Cardiac muscle cell (in vitro differentiated cells and primary cell): ENCODE measurements around the gene TRIM77. TPM values are rescaled to one million over a fixed set of nuclear protein-coding genes. Genes with fewer than 3 reads are reported as not detected.
"Not testable (repeated sequence)": the region's sequence is repeated elsewhere in the genome, so short reads cannot be mapped to it uniquely, and the experiment has no call there.

Experiments used
- DNase-seq, 2 donors: peaks; one replicate each; pipeline versions ENCODE4 v3.0.0 to v3.0.0-alpha.2; 2010 to 2017; ENCODE audit warnings: low read depth in 1 of 2, low spot score in 1 of 2
- H3K27ac ChIP-seq: fragments of 200-600 bp; sonication (generic); 2 replicates; pipeline ENCODE4 v1.5.1; 2016
- H3K27me3 ChIP-seq: fragments of 200-600 bp; sonication (generic); 2 replicates; pipeline ENCODE4 v1.6.0; 2016; ENCODE audit warnings: control low read depth
- H3K36me3 ChIP-seq: fragments of 200-600 bp; sonication (generic); 2 replicates; pipeline ENCODE4 v1.5.1; 2016; ENCODE audit warnings: control low read depth
- H3K4me1 ChIP-seq: fragments of 200-600 bp; sonication (generic); 2 replicates; pipeline ENCODE4 v1.8.1; 2017; ENCODE audit warnings: low read depth, mild to moderate bottlenecking, mixed run types
- H3K4me3 ChIP-seq: fragments of 200-600 bp; sonication (generic); 2 replicates; pipeline ENCODE4 v1.5.1; 2016; ENCODE audit warnings: mild to moderate bottlenecking
- H3K9me3 ChIP-seq: fragments of 200-600 bp; sonication (generic); 2 replicates; pipeline ENCODE4 v1.5.1; 2017; ENCODE audit warnings: low read depth, mild to moderate bottlenecking, control low read depth
- polyA plus RNA-seq: library from polyadenylated mRNA; unstranded; fragments of >200 nt; fragmentation: Nextera tagmentation; extraction: Ambion mirVana; gene quantifications from 2 replicates; pipeline ENCODE4 v1.2.1, GENCODE V29; 2016
- total RNA-seq: library from RNA; depleted of rRNA; stranded (reverse); fragments of >200 nt; gene quantifications from 2 replicates; pipeline ENCODE4 v1.2.3, GENCODE V29; 2016
- TF ChIP-seq, protein P1 (sequence below): IDR thresholded peaks from 2 replicates; pipeline ENCODE4 v1.5.1; 2012; ENCODE audit warnings: low read depth, mild to moderate bottlenecking, low read length

Gene TRIM77
- total RNA-seq (not detected in 2 replicates), polyA plus RNA-seq (not detected in 2 replicates)

GRCh38 chr11:89709999-89710398, at the start of gene TRIM77:
TRIM77 (plus strand) TSS chr11:89710299; CDS start chr11:89710299, 0 bp downstream.
- not testable (repeated sequence) for DNase-seq, H3K27me3 ChIP-seq, H3K36me3 ChIP-seq, H3K4me1 ChIP-seq, H3K4me3 ChIP-seq, H3K9me3 ChIP-seq, H3K27ac ChIP-seq

- DNase-seq = no peak
- Histone ChIP-seq H3K27me3 (no peaks in the 10 kb centered on the region), H3K4me1 (no peaks in the 10 kb centered on the region), H3K27ac (no peak overlapping the region), H3K36me3 (no peaks in the 10 kb centered on the region), H3K9me3 (no peaks in the 10 kb centered on the region), H3K4me3 (no peak overlapping the region)
- TF ChIP-seq, protein P1, sequence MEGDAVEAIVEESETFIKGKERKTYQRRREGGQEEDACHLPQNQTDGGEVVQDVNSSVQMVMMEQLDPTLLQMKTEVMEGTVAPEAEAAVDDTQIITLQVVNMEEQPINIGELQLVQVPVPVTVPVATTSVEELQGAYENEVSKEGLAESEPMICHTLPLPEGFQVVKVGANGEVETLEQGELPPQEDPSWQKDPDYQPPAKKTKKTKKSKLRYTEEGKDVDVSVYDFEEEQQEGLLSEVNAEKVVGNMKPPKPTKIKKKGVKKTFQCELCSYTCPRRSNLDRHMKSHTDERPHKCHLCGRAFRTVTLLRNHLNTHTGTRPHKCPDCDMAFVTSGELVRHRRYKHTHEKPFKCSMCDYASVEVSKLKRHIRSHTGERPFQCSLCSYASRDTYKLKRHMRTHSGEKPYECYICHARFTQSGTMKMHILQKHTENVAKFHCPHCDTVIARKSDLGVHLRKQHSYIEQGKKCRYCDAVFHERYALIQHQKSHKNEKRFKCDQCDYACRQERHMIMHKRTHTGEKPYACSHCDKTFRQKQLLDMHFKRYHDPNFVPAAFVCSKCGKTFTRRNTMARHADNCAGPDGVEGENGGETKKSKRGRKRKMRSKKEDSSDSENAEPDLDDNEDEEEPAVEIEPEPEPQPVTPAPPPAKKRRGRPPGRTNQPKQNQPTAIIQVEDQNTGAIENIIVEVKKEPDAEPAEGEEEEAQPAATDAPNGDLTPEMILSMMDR = no peak
These were observed 43.1 kb upstream of the TRIM77 start for GRCh38 chr11:89667001-89667400.

- H3K4me1 ChIP-seq, H3K36me3 ChIP-seq, H3K27me3 ChIP-seq, H3K9me3 ChIP-seq, DNase-seq, H3K27ac ChIP-seq, H3K4me3 ChIP-seq: not testable (repeated sequence)
These were observed 41.9 kb upstream of the TRIM77 start for GRCh38 chr11:89668158-89668557.

GRCh38 chr11:89669586-89669985, 40.5 kb upstream of the TRIM77 start:
- DNase-seq, H3K36me3 ChIP-seq, H3K4me3 ChIP-seq, H3K9me3 ChIP-seq, H3K27ac ChIP-seq, H3K4me1 ChIP-seq, H3K27me3 ChIP-seq: not testable (repeated sequence)

DNA sequence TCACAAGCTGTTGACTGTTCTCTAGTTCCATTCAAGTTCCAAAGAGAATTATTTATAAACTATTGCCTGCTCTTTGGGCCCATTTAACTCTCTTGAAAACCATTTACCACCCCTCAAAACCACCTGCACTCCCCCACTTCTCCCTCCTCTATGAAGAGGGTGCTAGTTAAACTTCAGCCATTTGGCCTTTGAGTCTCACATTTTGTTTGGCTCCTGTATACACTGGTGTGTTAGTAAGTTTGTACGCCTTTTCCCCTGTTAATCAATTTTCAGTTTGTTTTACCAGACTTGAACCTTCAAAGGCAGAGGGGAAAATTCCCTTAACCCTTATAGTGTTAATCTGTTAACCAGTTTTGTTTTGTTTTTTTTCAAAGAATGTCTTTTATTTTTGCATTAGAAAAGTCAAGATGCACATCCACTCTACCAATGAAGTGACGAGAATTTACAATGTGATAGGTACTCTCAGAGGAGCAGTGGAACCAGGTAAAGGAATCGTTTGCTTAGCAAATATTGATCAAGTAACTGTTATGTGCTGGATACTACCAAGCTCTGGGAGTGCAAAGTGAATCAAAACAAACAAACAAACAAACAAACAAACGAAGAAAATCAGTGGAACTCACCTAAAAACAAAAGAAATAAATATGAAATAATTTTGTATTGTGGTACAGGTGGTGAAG, 40.0 kb upstream of the TRIM77 start:
- not testable (repeated sequence) for H3K27me3 ChIP-seq, H3K4me1 ChIP-seq, H3K27ac ChIP-seq, H3K36me3 ChIP-seq, DNase-seq, H3K4me3 ChIP-seq, H3K9me3 ChIP-seq

- not testable (repeated sequence) for H3K36me3 ChIP-seq, H3K27me3 ChIP-seq, H3K4me3 ChIP-seq, H3K9me3 ChIP-seq, H3K4me1 ChIP-seq, DNase-seq, H3K27ac ChIP-seq
These were observed 37.6 kb upstream of the TRIM77 start for GRCh38 chr11:89672547-89672946.

DNA sequence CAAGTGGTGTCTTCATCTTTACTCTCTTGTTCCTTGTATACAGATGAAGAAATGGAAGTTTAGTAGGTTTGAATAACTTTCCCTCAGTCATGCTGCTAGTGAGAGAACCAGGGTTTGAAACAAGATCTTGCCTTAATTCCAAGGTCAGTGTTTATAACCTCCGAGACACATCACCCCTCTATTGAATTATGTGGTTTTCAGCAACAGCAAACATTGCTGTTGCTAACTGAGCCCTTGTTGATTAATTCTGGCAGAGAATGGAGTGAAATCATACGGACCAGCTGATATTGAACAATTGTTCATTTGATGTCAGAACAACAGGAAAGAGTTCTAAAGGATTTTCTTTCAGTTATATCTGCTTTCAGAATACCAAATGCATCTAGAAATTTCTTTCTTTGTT, 36.7 kb upstream of the TRIM77 start:
- H3K27ac ChIP-seq, DNase-seq, H3K27me3 ChIP-seq, H3K4me3 ChIP-seq, H3K4me1 ChIP-seq, H3K9me3 ChIP-seq, H3K36me3 ChIP-seq: not testable (repeated sequence)

GRCh38 chr11:89675383-89675782, 34.7 kb upstream of the TRIM77 start:
- not testable (repeated sequence) for H3K4me3 ChIP-seq, H3K36me3 ChIP-seq, H3K27ac ChIP-seq, H3K9me3 ChIP-seq, H3K4me1 ChIP-seq, H3K27me3 ChIP-seq
- peak in 1 of 2 donors; percentile 1 for DNase-seq
- TF ChIP-seq, protein P1 = peak; percentile 7

DNA sequence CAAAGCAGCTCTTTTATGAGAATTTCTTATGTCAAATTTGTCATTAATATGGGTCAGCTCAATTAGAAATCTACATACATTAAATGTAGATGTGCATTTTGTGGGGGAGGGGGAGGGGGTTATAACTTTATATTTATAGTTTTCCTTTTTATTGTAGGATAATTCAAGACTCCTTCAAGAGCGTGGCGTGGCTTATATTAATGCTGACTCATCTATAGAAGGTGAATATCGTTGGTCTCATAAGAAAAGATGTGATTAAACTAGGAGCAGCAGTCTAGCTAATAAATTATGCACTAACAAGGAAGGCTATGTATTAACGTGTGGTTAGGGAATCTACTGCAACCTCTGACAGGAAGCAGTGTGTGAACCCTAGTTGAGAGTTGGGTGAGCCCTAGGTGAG, 34.2 kb upstream of the TRIM77 start:
- H3K9me3 ChIP-seq, H3K4me1 ChIP-seq, H3K4me3 ChIP-seq, H3K27ac ChIP-seq, DNase-seq, H3K27me3 ChIP-seq, H3K36me3 ChIP-seq: not testable (repeated sequence)

GRCh38 chr11:89707080-89707479, 3.0 kb upstream of the TRIM77 start:
- not testable (repeated sequence) for H3K36me3 ChIP-seq, H3K4me3 ChIP-seq, H3K27ac ChIP-seq, H3K9me3 ChIP-seq, DNase-seq, H3K27me3 ChIP-seq, H3K4me1 ChIP-seq

DNA sequence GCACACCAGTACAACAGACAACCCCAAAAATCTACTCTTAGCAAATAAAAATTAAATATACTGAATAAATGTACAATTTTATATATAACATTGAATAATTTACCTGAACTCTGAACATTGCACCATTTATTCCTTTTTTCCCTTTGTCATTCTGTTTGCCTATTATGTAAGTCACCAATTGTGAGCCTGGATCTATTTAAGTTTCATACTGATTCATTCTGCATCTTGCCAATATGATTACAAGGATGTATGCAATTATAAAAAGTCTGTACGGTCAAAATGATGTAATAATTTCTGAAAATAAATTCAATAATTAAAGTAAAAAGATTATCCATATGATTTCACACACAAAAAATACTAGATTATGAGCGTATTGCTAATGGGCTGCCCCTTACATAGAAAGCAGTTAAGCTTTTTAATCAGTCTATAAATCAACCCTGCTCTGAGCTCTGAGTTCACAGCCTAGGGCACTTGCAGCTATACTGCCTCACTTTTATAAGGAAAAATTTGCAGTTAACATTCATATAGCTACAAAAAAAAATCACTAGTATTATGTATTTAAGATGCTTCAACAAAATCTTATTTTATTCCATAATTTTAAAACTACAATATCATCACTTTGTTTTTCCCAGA, 14.9 kb downstream of the TRIM77 start:
- not testable (repeated sequence) for H3K27me3 ChIP-seq, DNase-seq, H3K4me3 ChIP-seq, H3K4me1 ChIP-seq, H3K27ac ChIP-seq, H3K36me3 ChIP-seq, H3K9me3 ChIP-seq

DNA sequence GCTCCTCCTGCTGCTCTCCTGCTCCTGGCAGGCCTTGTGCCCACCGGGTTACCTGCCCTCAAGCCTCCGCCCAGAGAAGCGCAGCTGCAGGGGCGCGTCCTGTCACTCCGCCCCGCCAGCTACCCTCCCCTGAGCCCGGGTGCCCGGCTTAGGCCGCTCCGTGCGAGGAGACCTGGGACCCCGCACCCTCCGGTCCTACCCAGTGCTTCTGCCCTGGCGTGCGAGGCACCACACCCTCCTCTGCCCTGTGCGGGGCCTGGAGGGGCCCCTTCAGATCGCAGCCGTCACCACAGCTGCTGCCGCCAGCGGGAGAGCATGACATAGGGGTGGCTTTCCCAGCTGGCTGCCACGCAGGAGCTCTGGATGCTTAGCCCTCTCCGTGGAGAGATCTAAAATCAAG, 20.1 kb downstream of the TRIM77 start:
- DNase-seq, H3K4me3 ChIP-seq, H3K9me3 ChIP-seq, H3K4me1 ChIP-seq, H3K36me3 ChIP-seq, H3K27ac ChIP-seq, H3K27me3 ChIP-seq: not testable (repeated sequence)
